MM.1S (cell line): ENCODE results near the gene NUDT4B.
"Not testable (repeated sequence)": the region's sequence is repeated elsewhere in the genome, so short reads cannot be mapped to it uniquely, and the experiment has no call there.

Source experiments
- DNase-seq: peaks from one replicate; pipeline ENCODE4 v3.0.0-alpha.2; 2015
- H2AFZ ChIP-seq: fragments of 300-600 bp; sonication (generic); 2 replicates; pipeline ENCODE4 v1.6.0; 2016; ENCODE audit warnings: antibody characterized with exemption, low read length
- H3F3A ChIP-seq: fragments of 300-600 bp; sonication (generic); 2 replicates; pipeline ENCODE4 v1.6.1; 2016; ENCODE audit warnings: mild to moderate bottlenecking, antibody characterized with exemption, low read length, moderate library complexity, mixed read lengths; ENCODE audit not compliant: insufficient read depth
- H3K27ac ChIP-seq: fragments of 300-600 bp; sonication (generic); 2 replicates; pipeline ENCODE4 v1.5.1; 2016; ENCODE audit warnings: mild to moderate bottlenecking, low read length
- H3K27me3 ChIP-seq: fragments of 300-600 bp; sonication (generic); replicated peaks from 2 replicates; pipeline ENCODE4 v1.6.0; 2016; ENCODE audit warnings: low read length; ENCODE audit not compliant: insufficient read depth
- H3K36me3 ChIP-seq: fragments of 300-600 bp; sonication (generic); replicated peaks from 2 replicates; pipeline ENCODE4 v1.6.1; 2016; ENCODE audit warnings: mild to moderate bottlenecking, low read length, mixed read lengths; ENCODE audit not compliant: insufficient read depth
- H3K4me1 ChIP-seq: fragments of 300-600 bp; sonication (generic); 2 replicates; pipeline ENCODE4 v1.6.1; 2016; ENCODE audit warnings: low read length, mixed read lengths
- H3K4me2 ChIP-seq: fragments of 300-600 bp; sonication (generic); 2 replicates; pipeline ENCODE4 v1.6.0; 2016; ENCODE audit warnings: low read depth, low read length
- H3K4me3 ChIP-seq: fragments of 300-600 bp; sonication (generic); 2 replicates; pipeline ENCODE4 v1.5.1; 2016; ENCODE audit warnings: low read length, mixed read lengths
- H3K79me2 ChIP-seq: fragments of 300-600 bp; sonication (generic); 2 replicates; pipeline ENCODE4 v1.6.1; 2016; ENCODE audit warnings: mixed run types, low read length, mixed read lengths
- H3K9ac ChIP-seq: fragments of 300-600 bp; sonication (generic); 2 replicates; pipeline ENCODE4 v1.6.1; 2016; ENCODE audit warnings: low read length, mixed read lengths
- H3K9me2 ChIP-seq: fragments of 300-600 bp; sonication (generic); replicated peaks from 2 replicates; pipeline ENCODE4 v1.6.1; 2016; ENCODE audit warnings: mild to moderate bottlenecking, low read length, mixed read lengths; ENCODE audit not compliant: insufficient read depth
- H3K9me3 ChIP-seq: fragments of 300-600 bp; sonication (generic); replicated peaks from 2 replicates; pipeline ENCODE4 v1.6.1; 2016; ENCODE audit warnings: mild to moderate bottlenecking, low read length, mixed read lengths; ENCODE audit not compliant: insufficient read depth
- H4K20me1 ChIP-seq: fragments of 300-600 bp; sonication (generic); 2 replicates; pipeline ENCODE4 v1.6.1; 2016; ENCODE audit warnings: mild to moderate bottlenecking, low read length, moderate library complexity, mixed read lengths; ENCODE audit not compliant: insufficient read depth

The NUDT4B gene

GRCh38 chr1:148712353-148712752, 36.2 kb upstream of the NUDT4B start:
- not testable (repeated sequence) for H3K27me3 ChIP-seq, H3K9me3 ChIP-seq, H3K36me3 ChIP-seq, H3K4me1 ChIP-seq, DNase-seq, H3K9me2 ChIP-seq, H2AFZ ChIP-seq, H3K79me2 ChIP-seq, H3F3A ChIP-seq, H3K27ac ChIP-seq, H3K4me3 ChIP-seq, H4K20me1 ChIP-seq, H3K4me2 ChIP-seq, H3K9ac ChIP-seq

DNA sequence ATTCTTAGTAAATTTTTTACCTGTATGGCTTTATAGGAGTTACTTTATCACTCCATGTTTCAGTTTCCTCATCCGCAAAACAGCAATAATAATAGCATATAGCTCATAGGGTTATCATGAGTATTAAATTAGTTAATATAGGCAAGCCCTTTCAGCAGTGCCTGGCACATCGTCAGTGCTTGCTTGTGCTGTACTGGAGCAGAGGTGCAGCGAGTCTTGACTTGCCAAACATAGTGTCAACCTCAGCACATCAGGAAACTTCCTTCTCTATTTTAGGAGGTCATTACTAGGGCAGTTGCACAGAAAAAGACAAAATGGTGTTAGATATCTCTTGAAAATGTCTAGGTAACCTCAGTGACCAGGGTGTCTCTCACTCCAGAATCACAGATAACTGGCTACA, 33.1 kb upstream of the NUDT4B start:
- not testable (repeated sequence) for H3K36me3 ChIP-seq, H3K4me3 ChIP-seq, H2AFZ ChIP-seq, DNase-seq, H3K4me1 ChIP-seq, H3K79me2 ChIP-seq, H4K20me1 ChIP-seq, H3K9me3 ChIP-seq, H3K9me2 ChIP-seq, H3K27ac ChIP-seq, H3K4me2 ChIP-seq, H3K27me3 ChIP-seq, H3K9ac ChIP-seq, H3F3A ChIP-seq

DNA sequence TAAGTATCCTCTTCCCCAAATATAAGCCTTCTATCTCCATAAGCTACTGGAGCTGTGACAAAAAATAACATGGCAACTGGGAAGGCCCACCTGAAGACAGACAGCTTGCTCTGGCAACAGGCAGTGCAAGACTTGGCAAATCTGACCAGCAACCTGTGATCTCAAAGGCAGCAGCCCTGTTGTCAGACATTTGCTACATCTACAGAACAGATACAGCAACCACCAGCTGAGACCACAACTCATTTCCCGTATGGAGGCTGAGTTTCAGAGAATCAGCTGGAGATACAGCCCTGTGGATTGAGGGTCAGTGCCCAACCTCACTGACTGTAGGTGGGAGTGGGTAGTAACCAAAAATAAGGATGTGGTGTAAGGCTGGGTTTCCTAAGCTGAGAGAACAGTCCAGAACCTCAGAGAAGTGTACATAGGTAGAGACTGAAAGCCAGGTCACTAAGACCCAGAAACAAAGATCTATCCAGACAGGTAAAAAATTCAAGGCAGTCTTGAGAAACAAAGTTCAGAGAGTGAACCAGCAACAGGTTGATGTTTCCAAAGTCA, 31.5 kb upstream of the NUDT4B start:
- H3F3A ChIP-seq, H2AFZ ChIP-seq, H3K9me3 ChIP-seq, H3K9ac ChIP-seq, H3K27ac ChIP-seq, H3K27me3 ChIP-seq, H3K4me2 ChIP-seq, H3K9me2 ChIP-seq, H3K4me1 ChIP-seq, H3K79me2 ChIP-seq, H3K4me3 ChIP-seq, H3K36me3 ChIP-seq, H4K20me1 ChIP-seq, DNase-seq: not testable (repeated sequence)

- not testable (repeated sequence) for H3K36me3 ChIP-seq, H3K9me3 ChIP-seq, H3K27me3 ChIP-seq, H3K9ac ChIP-seq, H2AFZ ChIP-seq, H3K4me1 ChIP-seq, H4K20me1 ChIP-seq, DNase-seq, H3K79me2 ChIP-seq, H3K9me2 ChIP-seq, H3K27ac ChIP-seq, H3F3A ChIP-seq, H3K4me2 ChIP-seq, H3K4me3 ChIP-seq
These were observed 27.7 kb upstream of the NUDT4B start for GRCh38 chr1:148720918-148721317.

DNA sequence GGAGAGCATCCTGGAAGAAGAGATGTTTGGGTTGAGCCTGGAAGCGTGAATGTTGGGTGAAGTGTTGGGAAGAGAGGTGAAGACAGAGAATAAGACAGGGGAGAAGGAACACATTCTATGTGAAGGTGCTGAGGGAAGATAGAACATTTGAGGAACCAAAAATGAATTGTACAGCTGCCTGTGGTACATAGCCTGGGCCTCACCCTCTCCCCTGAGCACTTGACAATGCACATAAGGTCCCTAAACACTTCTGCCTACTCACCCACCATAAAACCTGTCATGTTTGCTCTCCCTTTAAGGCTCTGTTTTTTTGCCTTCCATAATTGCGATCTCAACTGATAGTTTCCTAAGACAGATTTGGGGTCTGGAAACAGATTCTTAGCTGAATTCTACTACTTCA, 25.8 kb upstream of the NUDT4B start:
- H3K9me2 ChIP-seq, H3F3A ChIP-seq, H3K4me2 ChIP-seq, H3K79me2 ChIP-seq, H3K27me3 ChIP-seq, H3K9ac ChIP-seq, DNase-seq, H2AFZ ChIP-seq, H3K4me1 ChIP-seq, H4K20me1 ChIP-seq, H3K4me3 ChIP-seq, H3K9me3 ChIP-seq, H3K27ac ChIP-seq, H3K36me3 ChIP-seq: not testable (repeated sequence)

DNA sequence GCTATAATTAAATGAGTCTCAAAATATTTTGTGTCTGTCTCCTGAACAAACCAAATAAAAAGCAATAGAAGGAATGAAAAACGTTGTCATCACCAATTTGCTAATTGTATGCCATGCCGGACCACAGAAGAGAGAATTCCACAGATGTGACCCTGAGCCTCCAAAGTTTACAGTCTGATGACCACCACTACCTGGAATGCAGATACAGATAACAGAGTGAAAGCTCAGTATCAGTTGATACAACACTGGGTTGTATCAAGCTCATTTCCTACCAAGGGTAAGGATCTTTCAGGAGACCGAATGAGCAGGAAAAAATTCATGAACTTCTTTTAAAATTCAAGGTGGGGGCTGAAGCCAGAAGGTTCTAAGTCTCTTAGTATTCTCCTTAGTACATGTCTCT, 25.1 kb upstream of the NUDT4B start:
- H3K36me3 ChIP-seq, H3F3A ChIP-seq, H3K9ac ChIP-seq, H3K4me2 ChIP-seq, H3K4me3 ChIP-seq, H2AFZ ChIP-seq, H3K79me2 ChIP-seq, H3K27ac ChIP-seq, H3K27me3 ChIP-seq, DNase-seq, H4K20me1 ChIP-seq, H3K9me2 ChIP-seq, H3K9me3 ChIP-seq, H3K4me1 ChIP-seq: not testable (repeated sequence)

DNA sequence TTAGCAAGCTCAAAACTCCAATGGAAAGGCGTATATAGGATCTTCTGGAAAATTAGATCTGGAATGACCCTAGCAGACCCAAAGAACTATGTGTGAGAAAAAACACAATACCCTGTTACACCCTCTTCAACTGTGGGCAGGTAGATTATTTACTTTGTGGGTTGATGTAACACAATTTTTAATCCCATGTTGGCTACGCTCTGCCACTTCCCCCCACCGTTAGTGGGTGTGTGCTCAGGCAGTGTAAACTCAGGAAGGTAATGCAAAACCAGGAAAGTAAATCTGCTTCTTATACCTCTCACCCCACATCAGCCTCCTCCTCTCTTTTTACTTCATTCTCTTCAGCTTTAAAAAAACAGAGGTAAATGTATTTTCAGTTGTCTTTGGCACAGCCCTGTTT, 23.7 kb upstream of the NUDT4B start:
- H3K27me3 ChIP-seq, H3K9me3 ChIP-seq, H3K36me3 ChIP-seq, H3K4me2 ChIP-seq, H3K9me2 ChIP-seq, H3K27ac ChIP-seq, DNase-seq, H3K79me2 ChIP-seq, H4K20me1 ChIP-seq, H2AFZ ChIP-seq, H3K9ac ChIP-seq, H3K4me1 ChIP-seq, H3F3A ChIP-seq, H3K4me3 ChIP-seq: not testable (repeated sequence)

GRCh38 chr1:148727862-148728261, 20.7 kb upstream of the NUDT4B start:
- H3K9ac ChIP-seq, H3F3A ChIP-seq, H3K36me3 ChIP-seq, H4K20me1 ChIP-seq, H3K27me3 ChIP-seq, H2AFZ ChIP-seq, H3K9me2 ChIP-seq, H3K27ac ChIP-seq, H3K79me2 ChIP-seq, H3K4me1 ChIP-seq, H3K4me3 ChIP-seq, H3K9me3 ChIP-seq, DNase-seq, H3K4me2 ChIP-seq: not testable (repeated sequence)
